GM12891 (cell line): Measurements from ENCODE around the gene CMIP.

Source experiments
- DNase-seq: peaks from one replicate; pipeline ENCODE4 v3.0.0; 2011; ENCODE audit warnings: low spot score; ENCODE audit not compliant: insufficient read length
- FAIRE-seq: peaks from 2 replicates; lab custom pipeline; 2011; peaks lifted over from hg19 to GRCh38; lab: Jason Lieb, UNC
- PAX5 ChIP-seq: IDR thresholded peaks from 2 replicates; pipeline ENCODE4 v1.6.1; 2011; ENCODE audit warnings: low read length, moderate library complexity, mild to moderate bottlenecking; ENCODE audit not compliant: insufficient read depth, severe bottlenecking
- POLR2A ChIP-seq: IDR thresholded peaks from 2 replicates; pipeline ENCODE4 v1.6.1; 2011; ENCODE audit warnings: low read depth, low read length, control low read depth
- POLR2AphosphoS5 ChIP-seq: IDR thresholded peaks from 2 replicates; pipeline ENCODE4 v1.6.1; 2011; ENCODE audit warnings: low read depth, low read length, control low read depth
- POU2F2 ChIP-seq: IDR thresholded peaks from 2 replicates; pipeline ENCODE4 v1.6.1; 2011; ENCODE audit warnings: low read depth, mild to moderate bottlenecking, control low read depth, low read length, moderate library complexity
- SPI1 ChIP-seq: IDR thresholded peaks from 2 replicates; pipeline ENCODE4 v1.6.1; 2011; ENCODE audit warnings: low read depth, low read length, control low read depth
- TAF1 ChIP-seq: IDR thresholded peaks from 2 replicates; pipeline ENCODE4 v1.6.1; 2011; ENCODE audit warnings: low read depth, low read length, control low read depth

CMIP gene

DNA sequence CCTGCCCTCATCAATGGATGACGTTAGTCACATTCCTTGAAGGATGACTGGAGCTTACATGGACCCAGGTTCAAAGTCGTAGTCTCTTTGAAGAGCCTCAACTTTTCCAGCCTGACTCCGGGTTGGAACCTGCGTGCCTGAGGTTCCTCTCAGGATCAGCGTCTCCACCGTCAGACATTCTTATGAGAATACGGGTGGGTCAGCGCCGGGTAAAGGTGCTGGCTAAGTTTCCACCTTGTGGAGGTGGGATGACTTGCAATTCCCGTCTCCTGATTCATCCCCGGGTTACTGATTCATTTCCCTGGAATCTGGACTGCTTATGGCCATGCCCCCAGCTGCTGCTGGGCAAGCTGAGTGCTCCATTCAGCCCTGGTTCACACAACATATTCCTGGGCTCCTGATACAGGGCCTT is 38.9 kb upstream of the CMIP start:
- DNase-seq: no peak
- TF ChIP-seq TAF1 (no peak), POU2F2 (no peak), POLR2AphosphoS5 (no peak), POLR2A (no peak), SPI1 (no peak), PAX5 (no peak)
- no peak for FAIRE-seq

DNA sequence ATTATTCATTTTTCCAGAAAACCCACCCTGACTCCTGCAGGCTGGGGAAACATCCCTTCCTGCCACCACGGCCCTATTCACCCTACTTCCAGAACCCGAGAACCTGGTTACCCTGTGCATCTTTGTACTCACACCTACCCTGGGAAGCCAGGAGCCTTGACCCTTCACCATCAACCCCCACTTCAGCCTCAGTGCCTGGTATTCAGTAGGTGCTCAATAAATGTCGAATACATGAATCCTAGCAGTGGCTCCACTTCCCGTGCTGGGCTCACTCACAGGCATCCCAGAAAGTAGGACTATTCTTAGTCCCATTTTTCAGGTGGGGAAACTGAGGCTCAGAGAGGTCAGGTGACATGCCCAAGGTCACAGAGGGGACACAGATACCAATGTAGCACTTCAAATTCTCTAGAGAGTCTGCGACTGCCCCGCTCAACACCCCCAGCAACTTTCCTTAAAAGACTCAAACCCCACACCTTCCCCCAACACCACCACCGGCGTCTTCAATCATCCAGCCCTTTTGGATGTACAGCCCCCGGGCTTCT is 36.1 kb upstream of the CMIP start:
- FAIRE-seq (no peak), DNase-seq (no peak)
- no peak for TF ChIP-seq POLR2A
- no peak for TF ChIP-seq PAX5
- TF ChIP-seq SPI1: no peak
- no peak for TF ChIP-seq POLR2AphosphoS5
- no peak for TF ChIP-seq POU2F2
- no peak for TF ChIP-seq TAF1

DNA sequence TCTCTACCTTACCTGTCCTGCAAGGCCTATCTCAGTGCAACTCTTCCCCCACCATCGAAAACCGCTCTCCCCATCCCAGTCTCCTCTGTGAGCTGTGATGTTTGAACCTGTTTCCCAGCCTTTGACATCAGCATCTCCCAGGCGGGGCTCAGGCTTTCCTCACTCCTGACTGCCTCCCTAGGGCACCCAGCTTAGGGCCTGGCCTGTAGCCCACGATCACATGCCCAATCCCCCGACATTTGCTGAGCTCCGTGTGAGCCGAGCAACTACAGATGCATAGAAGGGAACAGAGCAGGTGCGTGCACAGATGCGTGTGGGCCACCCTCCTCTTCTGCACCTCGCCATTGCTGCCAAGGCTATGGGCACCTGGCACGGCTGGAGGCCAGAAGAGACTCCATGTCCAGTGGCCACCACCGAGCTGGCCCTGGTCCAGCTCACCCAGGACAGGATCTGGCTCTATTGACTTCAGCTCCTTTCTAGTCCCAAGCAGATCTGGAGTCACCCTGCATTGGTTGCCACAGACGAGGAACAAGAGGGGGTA is 35.5 kb upstream of the CMIP start:
- TF ChIP-seq TAF1: no peak
- TF ChIP-seq POLR2A: no peak
- TF ChIP-seq POU2F2: no peak
- no peak for TF ChIP-seq SPI1
- TF ChIP-seq POLR2AphosphoS5: no peak
- TF ChIP-seq PAX5: no peak
- FAIRE-seq (no peak), DNase-seq (no peak)

DNA sequence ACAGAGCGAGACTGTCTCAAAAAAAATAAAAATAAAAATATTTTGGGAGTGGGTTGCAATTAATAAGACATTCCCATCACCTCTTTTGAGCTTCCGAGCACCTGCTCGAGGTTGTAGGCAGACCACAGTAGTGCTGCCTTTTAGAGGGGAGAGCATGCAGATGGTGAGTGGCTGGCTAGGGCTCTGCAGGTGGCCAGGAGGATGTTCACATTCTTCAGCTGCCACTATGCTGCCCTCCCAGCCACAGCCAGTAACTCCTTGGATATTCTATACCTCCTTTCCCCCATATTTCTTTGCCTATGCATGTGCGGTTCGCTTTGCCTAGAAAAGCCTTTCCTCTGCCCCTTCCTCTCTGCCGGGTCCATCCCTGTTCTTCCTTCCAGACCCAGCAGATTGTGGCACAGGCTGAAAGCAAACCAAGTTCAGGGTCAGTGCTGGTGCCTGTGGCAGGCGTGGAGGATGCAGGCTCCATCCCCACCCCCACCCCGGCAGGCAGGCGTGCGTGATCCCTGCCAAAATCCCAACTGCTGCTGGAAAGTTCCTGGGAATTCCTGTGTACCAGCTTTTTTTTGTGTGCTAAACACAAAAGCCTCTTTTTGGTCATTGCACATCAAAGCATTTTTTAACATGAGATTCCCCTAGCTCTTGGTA is 33.8 kb upstream of the CMIP start:
- DNase-seq (no peak), FAIRE-seq (no peak)
- TF ChIP-seq POLR2A: no peak
- TF ChIP-seq PAX5: no peak
- TF ChIP-seq TAF1: no peak

DNA sequence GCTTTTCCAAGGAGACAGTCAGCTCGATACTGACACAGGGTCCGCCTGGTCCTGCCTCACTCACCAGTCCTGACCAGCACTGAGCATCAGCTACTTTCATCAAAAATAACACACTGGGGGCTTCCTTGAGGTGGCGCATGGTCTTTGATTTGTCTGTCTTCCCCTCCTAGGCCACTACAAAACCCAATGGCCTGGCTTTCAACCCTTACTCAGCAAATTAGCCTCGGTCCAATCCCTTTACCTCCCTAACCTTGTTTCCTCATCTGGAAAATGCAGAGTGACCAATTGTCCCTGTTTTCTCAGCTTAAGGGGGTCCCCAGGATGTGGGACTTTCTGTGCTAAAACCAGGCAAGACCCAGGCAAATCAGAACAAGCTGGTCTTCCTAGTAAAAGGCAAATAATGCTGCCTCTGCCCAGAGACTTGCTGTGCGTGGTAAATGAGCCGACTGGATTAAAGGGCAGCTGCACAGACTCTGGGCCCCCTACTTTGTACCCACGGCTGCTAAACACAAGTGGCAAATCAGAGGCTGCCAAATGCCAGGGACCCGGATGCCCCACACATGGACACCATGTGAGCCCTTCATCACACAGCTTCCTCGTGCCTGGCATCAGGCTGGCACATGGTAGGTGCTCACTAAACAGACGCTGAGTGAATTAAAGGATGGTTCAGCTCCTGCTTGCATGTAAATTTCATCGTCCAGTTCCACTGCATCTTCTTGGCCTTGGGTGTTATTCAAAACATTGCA is 31.2 kb upstream of the CMIP start:
- TF ChIP-seq PAX5: no peak
- no peak for TF ChIP-seq POLR2A
- no peak for TF ChIP-seq POLR2AphosphoS5
- no peak for TF ChIP-seq POU2F2
- no peak for TF ChIP-seq SPI1
- TF ChIP-seq TAF1: no peak
- DNase-seq: no peak
- no peak for FAIRE-seq

DNA sequence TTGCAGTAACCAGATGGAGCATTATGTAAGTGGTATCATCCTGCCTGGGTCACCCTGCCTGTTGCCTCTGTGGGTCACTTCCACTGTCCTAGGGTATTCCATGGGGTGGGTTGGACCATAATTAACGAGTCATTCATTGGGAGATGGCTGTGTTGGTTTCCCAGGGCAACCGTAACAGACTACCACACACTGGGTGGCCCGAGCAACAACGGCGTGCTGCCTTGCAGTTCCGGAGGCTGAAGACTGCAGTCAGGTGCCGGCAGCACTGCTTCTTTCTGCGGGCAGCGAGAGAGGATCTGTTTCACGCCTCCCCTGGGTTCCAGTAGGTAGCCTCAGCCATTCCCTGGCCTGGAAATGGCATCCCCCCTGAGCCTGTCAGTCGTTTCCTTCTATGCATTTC is 28.9 kb upstream of the CMIP start:
- FAIRE-seq: no peak
- DNase-seq: no peak
- no peak for TF ChIP-seq PAX5
- no peak for TF ChIP-seq POU2F2
- TF ChIP-seq TAF1: no peak
- no peak for TF ChIP-seq POLR2A
- no peak for TF ChIP-seq SPI1
- TF ChIP-seq POLR2AphosphoS5: no peak

DNA sequence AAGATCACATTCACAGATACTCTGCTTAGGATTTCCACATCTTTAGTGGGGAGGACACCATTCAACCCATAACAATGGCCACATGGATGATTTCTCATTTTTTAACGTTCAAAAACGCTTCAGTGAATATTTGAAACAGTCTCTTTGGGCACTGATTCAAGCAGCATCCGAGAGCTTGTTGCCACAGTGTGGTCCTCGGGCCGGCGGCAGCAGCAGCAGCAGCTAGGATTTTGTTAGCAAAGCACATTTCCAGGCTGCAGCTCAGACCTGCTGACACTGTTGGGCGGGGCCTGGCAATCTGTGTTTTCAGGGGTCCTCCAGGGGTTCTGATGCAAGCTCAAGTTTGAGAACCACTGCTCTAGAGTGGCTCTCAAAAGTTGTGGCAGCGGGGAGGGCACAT is 27.9 kb upstream of the CMIP start:
- no peak for TF ChIP-seq POLR2A
- no peak for TF ChIP-seq POLR2AphosphoS5
- TF ChIP-seq PAX5: no peak
- no peak for TF ChIP-seq TAF1
- TF ChIP-seq SPI1: no peak
- TF ChIP-seq POU2F2: no peak
- no peak for DNase-seq
- FAIRE-seq: no peak

DNA sequence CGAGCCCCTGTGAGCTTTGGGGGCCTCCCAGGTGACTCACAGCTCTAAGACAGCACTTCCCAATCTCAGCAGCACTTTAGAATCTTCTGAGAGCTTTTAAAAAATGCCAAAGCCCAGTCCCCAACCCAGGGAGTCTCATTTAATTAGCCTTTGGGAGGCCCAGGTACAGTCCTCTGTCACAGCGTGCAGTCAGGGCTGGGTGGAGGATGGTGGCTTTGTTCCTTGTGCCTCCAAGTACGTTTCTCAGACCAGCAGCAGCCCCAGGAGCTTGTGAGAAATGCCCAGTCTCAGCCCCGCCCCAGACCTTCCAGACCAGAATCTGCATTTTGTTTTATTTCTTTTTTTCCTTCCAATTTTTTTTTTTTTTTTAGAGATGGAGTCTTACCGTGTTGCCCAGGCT is 27.4 kb upstream of the CMIP start:
- no peak for TF ChIP-seq PAX5
- no peak for TF ChIP-seq POLR2AphosphoS5
- TF ChIP-seq SPI1: no peak
- no peak for TF ChIP-seq POU2F2
- no peak for TF ChIP-seq TAF1
- TF ChIP-seq POLR2A: no peak
- no peak for FAIRE-seq
- no peak for DNase-seq

DNA sequence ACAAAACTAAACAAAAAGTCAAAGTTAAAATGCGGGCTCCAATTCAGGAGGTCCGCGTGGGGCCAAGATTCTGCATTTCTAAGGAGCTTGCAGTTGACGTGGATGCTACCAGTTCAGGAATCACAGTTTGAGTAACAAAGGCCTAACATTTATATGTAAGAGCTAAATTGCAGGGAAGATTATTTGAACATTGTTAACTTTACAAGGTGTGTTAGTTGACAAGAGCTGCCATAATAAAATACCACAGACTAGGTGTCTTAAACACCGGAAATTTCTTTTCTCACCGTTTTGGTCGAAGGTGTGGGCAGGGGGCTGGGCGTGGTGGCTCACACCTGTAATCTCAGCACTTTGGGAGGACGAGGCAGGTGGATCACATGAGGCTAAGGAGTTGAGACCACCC is 24.8 kb upstream of the CMIP start:
- DNase-seq (no peak), FAIRE-seq (no peak)
- no peak for TF ChIP-seq POLR2A
- TF ChIP-seq TAF1: no peak
- no peak for TF ChIP-seq POU2F2
- no peak for TF ChIP-seq POLR2AphosphoS5
- no peak for TF ChIP-seq SPI1
- no peak for TF ChIP-seq PAX5
